SKM-1 treated with dmso at 0.1 percent for 144 hours (cell line): ENCODE data around the gene CDH8.

ENCODE experiments used
- DNase-seq: peaks from one replicate; lab custom pipeline; 2025; ENCODE audit not compliant: unreplicated experiment; lab: John Stamatoyannopoulos, UW

The CDH8 gene

GRCh38 chr16:61659936-61660335, 376.3 kb downstream of the CDH8 start:
- no peak for DNase-seq

- DNase-seq: no peak
Measured at GRCh38 chr16:61654962-61655361, 381.3 kb downstream of the CDH8 start.

GRCh38 chr16:61653544-61653943, 382.7 kb downstream of the CDH8 start:
- no peak for DNase-seq

- DNase-seq: no peak
Measured at GRCh38 chr16:61645561-61645960, 390.7 kb downstream of the CDH8 start.

GRCh38 chr16:61644736-61645135, 391.5 kb downstream of the CDH8 start:
- DNase-seq: no peak

- DNase-seq: no peak
Measured at GRCh38 chr16:61617219-61617783, 418.9 kb downstream of the CDH8 start.

GRCh38 chr16:61616088-61616487, 420.1 kb downstream of the CDH8 start:
- no peak for DNase-seq

- DNase-seq: no peak
Measured at GRCh38 chr16:61611847-61612491, 424.3 kb downstream of the CDH8 start.

GRCh38 chr16:61606581-61606980, 429.7 kb downstream of the CDH8 start:
- DNase-seq: no peak
